ENCODE measurements around the gene LDLRAD4.

The LDLRAD4 gene

GRCh38 chr18:13610555-13611141, 392.1 kb downstream of the LDLRAD4 start:
- intact Hi-C loops (cut with DNase I; ENCODE audit: low total_unique reads): no loop called here
- Histone ChIP-seq H3K4me1 (peaks cover 0 to 47% (median 19%) of the 10 kb centered on the region in 4 donors), H3K9me3 (no peaks in the 10 kb centered on the region), H3K4me3 (peak overlapping the region; percentile 39 to 52), H3K36me3 (no peaks in the 10 kb centered on the region), H3K27ac (peak overlapping the region; percentile 65 to 69), H3K27me3 (no peaks in the 10 kb centered on the region)
- DNase-seq: no peak
- TF ChIP-seq CTCF (IDR thresholded peaks at IDR 0.05): no peak

- intact Hi-C loops (cut with DNase I; ENCODE audit: low total_unique reads): no loop called here
- no peaks in the 10 kb centered on the region for H3K36me3 ChIP-seq
- H3K9me3 ChIP-seq: no peaks in the 10 kb centered on the region
- DNase-seq: peak; percentile 50 to 81
- peak overlapping the region; percentile 65 to 69 for H3K27ac ChIP-seq
- H3K27me3 ChIP-seq: no peaks in the 10 kb centered on the region
- no peak for TF ChIP-seq CTCF (IDR thresholded peaks at IDR 0.05)
- H3K4me1 ChIP-seq: peaks cover 0 to 47% (median 19%) of the 10 kb centered on the region in 4 donors
- H3K4me3 ChIP-seq: peak overlapping the region; percentile 39 to 52
These were observed 392.6 kb downstream of the LDLRAD4 start for GRCh38 chr18:13611142-13611600.

GRCh38 chr18:13611601-13612195, 393.1 kb downstream of the LDLRAD4 start:
- H3K4me3 ChIP-seq: peak overlapping the region; percentile 39 to 52
- intact Hi-C loops (cut with DNase I; ENCODE audit: low total_unique reads): no loop called here
- no peaks in the 10 kb centered on the region for H3K9me3 ChIP-seq
- no peaks in the 10 kb centered on the region for H3K27me3 ChIP-seq
- peaks cover 0 to 47% (median 19%) of the 10 kb centered on the region in 4 donors for H3K4me1 ChIP-seq
- no peaks in the 10 kb centered on the region for H3K36me3 ChIP-seq
- DNase-seq: peak; percentile 57 to 76
- peak overlapping the region; percentile 65 to 69 for H3K27ac ChIP-seq
- TF ChIP-seq CTCF (IDR thresholded peaks at IDR 0.05): no peak

GRCh38 chr18:13612196-13612997, 393.8 kb downstream of the LDLRAD4 start:
- H3K27ac ChIP-seq: peak overlapping the region; percentile 65 to 69
- no peak for DNase-seq

GRCh38 chr18:13613099-13613498, 394.5 kb downstream of the LDLRAD4 start:
- Histone ChIP-seq H3K27ac (no peak overlapping the region), H3K4me1 (peaks cover 0 to 47% (median 19%) of the 10 kb centered on the region in 4 donors), H3K4me3 (no peak overlapping the region), H3K9me3 (no peaks in the 10 kb centered on the region), H3K36me3 (no peaks in the 10 kb centered on the region), H3K27me3 (no peaks in the 10 kb centered on the region)
- intact Hi-C loops (cut with DNase I; ENCODE audit: low total_unique reads): no loop called here
- DNase-seq: no peak
- no peak for TF ChIP-seq CTCF (IDR thresholded peaks at IDR 0.05)

More at GRCh38 chr18:13612196-13612997, 393.8 kb downstream of the LDLRAD4 start:
- Histone ChIP-seq H3K36me3 (no peaks in the 10 kb centered on the region), H3K4me1 (peaks cover 0 to 47% (median 19%) of the 10 kb centered on the region in 4 donors), H3K4me3 (peak overlapping the region; percentile 39 to 52), H3K9me3 (no peaks in the 10 kb centered on the region), H3K27me3 (no peaks in the 10 kb centered on the region)
- intact Hi-C loops (cut with DNase I; ENCODE audit: low total_unique reads): no loop called here
- TF ChIP-seq CTCF (IDR thresholded peaks at IDR 0.05): no peak

All from tibial artery (tissue), 4 donors.